PC-3 (cell line): ENCODE results near the gene ESPN.

Source experiments
- CTCF ChIP-seq: fragments of 300-600 bp; sonication (generic); conservative IDR thresholded peaks from 2 replicates; pipeline ENCODE4 v1.5.1; 2017; ENCODE audit warnings: antibody characterized with exemption, low read depth, mild to moderate bottlenecking, low read length
- EZH2 ChIP-seq: fragments of 300-600 bp; sonication (generic); IDR thresholded peaks from one replicate; pipeline ENCODE4 v1.6.1; 2017; ENCODE audit warnings: antibody characterized with exemption, mild to moderate bottlenecking, low read length; ENCODE audit not compliant: unreplicated experiment
- EZH2phosphoT487 ChIP-seq: fragments of 300-600 bp; sonication (generic); IDR thresholded peaks from 2 replicates; pipeline ENCODE4 v1.6.1; 2018; ENCODE audit warnings: mild to moderate bottlenecking, antibody characterized with exemption, low read length, borderline replicate concordance

- TF ChIP-seq CTCF: no peak
- no peak for TF ChIP-seq EZH2
- TF ChIP-seq EZH2phosphoT487: no peak
These were observed 24.4 kb downstream of the ESPN start for GRCh38 chr1:6448749-6449631.
